ENCODE measurements around the gene CRISP1.

DNA sequence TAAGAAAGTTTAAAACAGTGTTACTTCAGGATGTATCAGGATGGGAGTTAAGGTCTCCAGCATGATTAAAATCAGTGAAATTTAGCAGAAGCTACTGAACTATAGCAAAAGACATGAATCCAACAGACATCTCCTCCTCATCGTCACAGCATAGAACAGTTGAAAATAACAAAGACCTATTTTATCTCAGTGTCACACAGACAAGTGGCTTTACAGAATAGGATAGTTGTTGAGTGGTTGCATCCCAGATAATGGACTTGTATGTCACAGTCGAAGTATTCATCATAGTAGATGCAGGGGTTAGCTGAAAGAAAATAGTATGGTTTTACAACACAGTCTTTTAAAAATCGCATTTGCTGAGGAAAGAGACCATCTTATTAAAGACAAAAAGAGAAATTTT is 31.2 kb downstream of the CRISP1 start:
- TF ChIP-seq, protein P1, sequence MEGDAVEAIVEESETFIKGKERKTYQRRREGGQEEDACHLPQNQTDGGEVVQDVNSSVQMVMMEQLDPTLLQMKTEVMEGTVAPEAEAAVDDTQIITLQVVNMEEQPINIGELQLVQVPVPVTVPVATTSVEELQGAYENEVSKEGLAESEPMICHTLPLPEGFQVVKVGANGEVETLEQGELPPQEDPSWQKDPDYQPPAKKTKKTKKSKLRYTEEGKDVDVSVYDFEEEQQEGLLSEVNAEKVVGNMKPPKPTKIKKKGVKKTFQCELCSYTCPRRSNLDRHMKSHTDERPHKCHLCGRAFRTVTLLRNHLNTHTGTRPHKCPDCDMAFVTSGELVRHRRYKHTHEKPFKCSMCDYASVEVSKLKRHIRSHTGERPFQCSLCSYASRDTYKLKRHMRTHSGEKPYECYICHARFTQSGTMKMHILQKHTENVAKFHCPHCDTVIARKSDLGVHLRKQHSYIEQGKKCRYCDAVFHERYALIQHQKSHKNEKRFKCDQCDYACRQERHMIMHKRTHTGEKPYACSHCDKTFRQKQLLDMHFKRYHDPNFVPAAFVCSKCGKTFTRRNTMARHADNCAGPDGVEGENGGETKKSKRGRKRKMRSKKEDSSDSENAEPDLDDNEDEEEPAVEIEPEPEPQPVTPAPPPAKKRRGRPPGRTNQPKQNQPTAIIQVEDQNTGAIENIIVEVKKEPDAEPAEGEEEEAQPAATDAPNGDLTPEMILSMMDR (IDR thresholded peaks at IDR 0.05), result no peak
- TF ChIP-seq POLR2AphosphoS5 (IDR thresholded peaks at IDR 0.05), result no peak

Measured in sigmoid colon (tissue), 4 donors.